PC-3 (cell line): ENCODE measurements around the gene L3MBTL4. TPM values are rescaled to one million over a fixed set of nuclear protein-coding genes. Genes with fewer than 3 reads are reported as not detected.

Source experiments
- ATAC-seq: fragments of 200-7000 bp; cut with Tn5 transposase; 2 replicates; pipeline ENCODE4 v1.9.1; 2020; ENCODE audit warnings: mild to moderate bottlenecking, moderate library complexity
- BruUV-seq: library from RNA; stranded (reverse); fragments of 400-500 nt; replicated peaks from 2 replicates; lab custom pipeline; 2021; lab: Mats Ljungman, UMichigan
- CTCF ChIA-PET: fragments of 300-600 bp; sonication (Branson Sonifier 250); formaldehyde crosslinking; loops from one replicate; lab custom pipeline; 2022; ENCODE audit warnings: antibody characterized with exemption; lab: Charles Lee
- POLR2A ChIA-PET: fragments of 300-600 bp; sonication (Branson Sonifier 250); formaldehyde crosslinking; loops from one replicate; lab custom pipeline; 2022; ENCODE audit warnings: antibody characterized with exemption; ENCODE audit not compliant: unreplicated experiment; lab: Charles Lee
- DNase-seq: peaks from one replicate; pipeline ENCODE4 v3.0.0-alpha.2; 2015
- H2AFZ ChIP-seq: fragments of 300-600 bp; sonication (generic); 2 replicates; pipeline ENCODE4 v1.6.0; 2016; ENCODE audit warnings: antibody characterized with exemption, low read length
- H3F3A ChIP-seq: fragments of 300-600 bp; sonication (generic); one replicate; pipeline ENCODE4 v1.6.0; 2017; ENCODE audit warnings: antibody characterized with exemption, low read length, control low read depth, mild to moderate bottlenecking; ENCODE audit not compliant: unreplicated experiment
- H3K27ac ChIP-seq: fragments of 300-600 bp; sonication (generic); 2 replicates; pipeline ENCODE4 v1.5.1; 2016; ENCODE audit warnings: mild to moderate bottlenecking, low read length
- H3K27me3 ChIP-seq: fragments of 300-600 bp; sonication (generic); 2 replicates; pipeline ENCODE4 v1.6.1; 2016; ENCODE audit warnings: low read length, mixed read lengths
- H3K36me3 ChIP-seq: fragments of 300-600 bp; sonication (generic); 2 replicates; pipeline ENCODE4 v1.6.1; 2016; ENCODE audit warnings: low read depth, mixed run types, low read length, mixed read lengths
- H3K4me1 ChIP-seq: fragments of 300-600 bp; sonication (generic); 2 replicates; pipeline ENCODE4 v1.5.1; 2016; ENCODE audit warnings: low read length; ENCODE audit not compliant: insufficient read depth
- H3K4me2 ChIP-seq: fragments of 300-600 bp; sonication (generic); 2 replicates; pipeline ENCODE4 v1.6.0; 2016; ENCODE audit warnings: low read length
- H3K4me3 ChIP-seq: fragments of 300-600 bp; sonication (generic); 2 replicates; pipeline ENCODE4 v1.5.1; 2016; ENCODE audit warnings: mild to moderate bottlenecking, low read length, mixed read lengths
- H3K79me2 ChIP-seq: fragments of 300-600 bp; sonication (generic); 2 replicates; pipeline ENCODE4 v1.6.1; 2017; ENCODE audit warnings: low read length, mixed read lengths
- H3K9ac ChIP-seq: fragments of 300-600 bp; sonication (generic); 2 replicates; pipeline ENCODE4 v1.6.0; 2016; ENCODE audit warnings: mild to moderate bottlenecking, low read length
- H3K9me2 ChIP-seq: fragments of 300-600 bp; sonication (generic); replicated peaks from 2 replicates; pipeline ENCODE4 v1.6.1; 2016; ENCODE audit warnings: mixed run types, low read length, mixed read lengths
- H3K9me3 ChIP-seq: fragments of 300-600 bp; sonication (generic); 2 replicates; pipeline ENCODE4 v1.6.1; 2016; ENCODE audit warnings: low read length, mixed read lengths
- H4K20me1 ChIP-seq: fragments of 300-600 bp; sonication (generic); 2 replicates; pipeline ENCODE4 v1.6.1; 2016; ENCODE audit warnings: low read length, mixed read lengths
- EZH2 ChIP-seq: fragments of 300-600 bp; sonication (generic); IDR thresholded peaks from one replicate; pipeline ENCODE4 v1.6.1; 2017; ENCODE audit warnings: antibody characterized with exemption, mild to moderate bottlenecking, low read length; ENCODE audit not compliant: unreplicated experiment
- EZH2phosphoT487 ChIP-seq: fragments of 300-600 bp; sonication (generic); IDR thresholded peaks from 2 replicates; pipeline ENCODE4 v1.6.1; 2018; ENCODE audit warnings: mild to moderate bottlenecking, antibody characterized with exemption, low read length, borderline replicate concordance
- intact Hi-C: fragments of 100-400 bp; cut with micrococcal nuclease; formaldehyde crosslinking; loops from 2 replicates; pipeline ENCODE4 v1.9.0; 2023
- total RNA-seq: library from RNA; depleted of rRNA; stranded (reverse); fragments of >200 nt; gene quantifications from 2 replicates; pipeline ENCODE4 v1.2.3, GENCODE V29; 2014
- TF ChIP-seq, protein P1 (sequence below): fragments of 300-600 bp; sonication (generic); conservative IDR thresholded peaks from 2 replicates; pipeline ENCODE4 v1.5.1; 2017; ENCODE audit warnings: antibody characterized with exemption, low read depth, mild to moderate bottlenecking, low read length

Gene L3MBTL4
- total RNA-seq, 1 experiment from 2014 or later: 0.47 TPM

DNA sequence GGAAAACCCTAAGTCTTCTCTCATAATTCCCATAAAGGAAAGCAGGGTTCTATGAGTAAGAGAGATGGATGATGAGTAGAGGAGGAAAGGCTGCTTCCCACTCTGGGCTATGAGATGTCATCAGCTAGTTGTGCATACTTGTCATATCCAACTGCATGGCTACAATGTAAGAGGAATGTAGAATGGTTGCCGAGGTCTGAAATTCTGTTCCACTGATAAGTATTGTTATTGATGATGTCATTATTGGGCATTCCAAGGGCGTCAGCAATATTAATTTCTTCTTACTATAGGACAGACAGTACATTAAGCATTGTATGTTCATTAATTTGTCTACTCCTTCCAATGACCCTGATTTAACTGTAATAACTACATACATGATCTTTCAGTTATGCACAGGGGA, 88.1 kb downstream of the L3MBTL4 start:
- Histone ChIP-seq H3K9ac (no peak overlapping the region), H3K4me2 (no peak overlapping the region), H2AFZ (no peak overlapping the region), H3K4me1 (peaks cover 10% of the 10 kb centered on the region), H3F3A (no peaks in the 10 kb centered on the region), H3K4me3 (no peak overlapping the region), H3K27me3 (no peaks in the 10 kb centered on the region), H3K27ac (no peak overlapping the region), H3K79me2 (no peaks in the 10 kb centered on the region), H3K9me3 (no peaks in the 10 kb centered on the region), H4K20me1 (no peaks in the 10 kb centered on the region), H3K9me2 (no peaks in the 10 kb centered on the region), H3K36me3 (no peaks in the 10 kb centered on the region)
- DNase-seq (no peak), ATAC-seq (no peak)
- no TSS peak for BruUV-seq
- POLR2A ChIA-PET: no interaction called here
- TF ChIP-seq, protein P1, sequence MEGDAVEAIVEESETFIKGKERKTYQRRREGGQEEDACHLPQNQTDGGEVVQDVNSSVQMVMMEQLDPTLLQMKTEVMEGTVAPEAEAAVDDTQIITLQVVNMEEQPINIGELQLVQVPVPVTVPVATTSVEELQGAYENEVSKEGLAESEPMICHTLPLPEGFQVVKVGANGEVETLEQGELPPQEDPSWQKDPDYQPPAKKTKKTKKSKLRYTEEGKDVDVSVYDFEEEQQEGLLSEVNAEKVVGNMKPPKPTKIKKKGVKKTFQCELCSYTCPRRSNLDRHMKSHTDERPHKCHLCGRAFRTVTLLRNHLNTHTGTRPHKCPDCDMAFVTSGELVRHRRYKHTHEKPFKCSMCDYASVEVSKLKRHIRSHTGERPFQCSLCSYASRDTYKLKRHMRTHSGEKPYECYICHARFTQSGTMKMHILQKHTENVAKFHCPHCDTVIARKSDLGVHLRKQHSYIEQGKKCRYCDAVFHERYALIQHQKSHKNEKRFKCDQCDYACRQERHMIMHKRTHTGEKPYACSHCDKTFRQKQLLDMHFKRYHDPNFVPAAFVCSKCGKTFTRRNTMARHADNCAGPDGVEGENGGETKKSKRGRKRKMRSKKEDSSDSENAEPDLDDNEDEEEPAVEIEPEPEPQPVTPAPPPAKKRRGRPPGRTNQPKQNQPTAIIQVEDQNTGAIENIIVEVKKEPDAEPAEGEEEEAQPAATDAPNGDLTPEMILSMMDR: no peak
- TF ChIP-seq EZH2phosphoT487: no peak
- no peak for TF ChIP-seq EZH2
- intact Hi-C loops: no loop called here
- CTCF ChIA-PET: no interaction called here

DNA sequence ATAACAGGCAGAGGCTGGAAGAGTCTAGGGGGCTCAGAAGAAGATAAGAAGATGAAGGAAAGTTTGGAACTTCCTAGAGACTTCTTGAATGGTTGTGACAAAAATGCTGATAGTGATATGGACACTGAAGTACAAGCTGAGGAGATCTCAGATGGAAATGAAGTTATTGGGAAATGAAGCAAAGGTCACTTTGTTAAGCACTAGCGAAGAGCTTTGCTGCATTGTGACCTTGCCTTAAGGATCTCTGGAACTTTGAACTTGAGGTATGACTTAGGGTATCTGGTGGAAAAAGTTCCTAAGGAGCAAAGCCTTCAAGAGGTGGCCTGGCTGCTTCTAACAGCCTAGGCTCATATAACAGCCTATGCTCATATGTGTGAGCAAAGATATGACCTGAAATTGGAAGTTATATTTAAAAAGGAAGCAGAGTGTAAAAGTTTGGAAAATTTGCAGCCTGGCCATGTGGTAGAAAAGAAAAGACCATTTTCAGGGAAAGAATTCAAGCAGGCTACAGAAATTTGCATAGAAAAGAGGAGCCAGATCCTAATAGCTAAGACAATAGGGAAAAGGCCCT, 91.3 kb downstream of the L3MBTL4 start:
- Histone ChIP-seq H3K27me3 (no peaks in the 10 kb centered on the region), H2AFZ (no peak overlapping the region), H3K9ac (no peak overlapping the region), H3K4me3 (no peak overlapping the region), H3K9me2 (no peaks in the 10 kb centered on the region), H4K20me1 (no peaks in the 10 kb centered on the region), H3K36me3 (no peaks in the 10 kb centered on the region), H3K4me2 (no peak overlapping the region), H3K9me3 (no peaks in the 10 kb centered on the region), H3K4me1 (peaks cover 6% of the 10 kb centered on the region), H3K27ac (no peak overlapping the region), H3K79me2 (no peaks in the 10 kb centered on the region), H3F3A (no peaks in the 10 kb centered on the region)
- no peak for ATAC-seq
- intact Hi-C loops: no loop called here
- CTCF ChIA-PET: no interaction called here
- TF ChIP-seq, protein P1: no peak
- TF ChIP-seq EZH2: no peak
- no peak for TF ChIP-seq EZH2phosphoT487
- BruUV-seq: no TSS peak
- POLR2A ChIA-PET: no interaction called here
- DNase-seq: no peak

DNA sequence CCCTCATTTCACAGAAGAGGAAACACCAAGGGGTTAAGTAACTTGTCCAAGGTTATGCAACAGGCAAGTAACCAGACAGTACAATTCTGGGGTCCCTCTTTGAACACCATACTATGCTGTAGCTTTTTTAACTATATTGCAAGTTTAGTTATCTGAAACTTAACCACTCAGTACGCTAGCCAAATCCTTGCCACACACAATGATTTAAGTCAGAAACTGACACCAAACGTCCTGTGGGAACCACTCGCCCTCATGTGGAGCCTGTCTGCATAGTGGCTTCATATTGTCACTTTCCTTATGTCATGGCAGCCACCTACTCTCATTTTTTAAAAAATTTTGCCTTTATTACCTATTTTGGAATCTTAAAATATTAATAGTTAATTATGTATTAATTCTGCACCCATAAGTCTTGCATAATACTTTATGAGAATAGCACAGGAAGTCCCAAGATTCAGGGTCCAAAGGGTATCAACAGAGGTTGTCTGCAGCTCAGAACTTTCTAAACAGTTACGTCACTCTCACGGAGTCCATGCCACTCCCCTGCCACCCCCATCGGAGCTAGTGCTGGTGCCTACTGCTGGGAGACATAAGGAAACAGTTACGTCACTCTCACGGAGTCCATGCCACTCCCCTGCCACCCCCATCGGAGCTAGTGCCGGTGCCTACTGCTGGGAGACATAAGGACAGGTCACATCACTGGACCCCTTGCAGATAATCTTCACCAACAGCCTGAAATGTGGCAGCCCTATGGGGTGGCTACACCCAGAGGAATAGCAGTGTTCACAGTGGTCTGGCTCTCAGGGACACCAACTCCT, 99.0 kb downstream of the L3MBTL4 start:
- H3K4me3 ChIP-seq: no peak overlapping the region

More for the DNA sequence above, 99.0 kb downstream of the L3MBTL4 start:
- ChIA-PET POLR2A (no interaction called here), CTCF (no interaction called here)
- Histone ChIP-seq H3K4me1 (no peaks in the 10 kb centered on the region), H3K9ac (no peak overlapping the region), H3K4me2 (no peak overlapping the region), H2AFZ (no peak overlapping the region), H3K9me3 (no peaks in the 10 kb centered on the region), H3F3A (no peaks in the 10 kb centered on the region), H3K36me3 (no peaks in the 10 kb centered on the region), H3K79me2 (no peaks in the 10 kb centered on the region), H3K27me3 (no peaks in the 10 kb centered on the region), H3K9me2 (no peaks in the 10 kb centered on the region), H4K20me1 (no peaks in the 10 kb centered on the region), H3K27ac (no peak overlapping the region)
- TF ChIP-seq EZH2phosphoT487 (no peak), EZH2 (no peak)
- TF ChIP-seq, protein P1: no peak
- no peak for ATAC-seq
- intact Hi-C loops: no loop called here
- no TSS peak for BruUV-seq
- DNase-seq: no peak
